ENCODE results near the gene SUN2.

DNA sequence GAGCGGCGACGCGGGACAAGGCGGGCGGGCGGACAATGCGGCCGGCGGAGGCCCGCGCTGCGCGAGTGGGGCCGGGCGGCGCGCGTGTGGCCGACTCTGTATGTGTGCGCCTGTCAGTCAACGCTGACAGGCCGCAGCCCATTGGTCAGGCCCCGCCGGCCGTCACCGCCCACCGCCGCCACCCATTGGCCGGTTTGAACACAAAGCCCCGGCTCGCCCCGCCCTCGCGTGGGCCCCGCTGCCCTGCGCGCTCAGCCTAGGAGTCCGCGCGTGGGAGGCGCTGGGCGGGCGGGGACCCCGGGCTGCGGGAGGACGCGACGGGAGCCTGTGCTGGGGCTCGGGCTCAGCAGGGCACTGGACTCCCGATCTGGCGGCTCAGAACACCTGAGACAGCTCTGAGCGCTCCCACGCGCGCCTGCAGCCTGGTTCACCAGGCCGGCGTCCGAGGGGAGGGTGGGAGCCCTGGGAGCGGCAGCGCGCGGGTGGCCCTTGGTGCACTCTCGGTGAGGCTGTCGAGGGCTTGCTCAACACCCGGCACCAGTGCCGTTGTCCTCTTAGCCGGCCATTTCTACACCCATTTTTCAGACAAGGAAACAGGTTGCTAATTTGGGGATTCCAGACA lies at the start of gene SUN2:
- TF ChIP-seq, protein P1, sequence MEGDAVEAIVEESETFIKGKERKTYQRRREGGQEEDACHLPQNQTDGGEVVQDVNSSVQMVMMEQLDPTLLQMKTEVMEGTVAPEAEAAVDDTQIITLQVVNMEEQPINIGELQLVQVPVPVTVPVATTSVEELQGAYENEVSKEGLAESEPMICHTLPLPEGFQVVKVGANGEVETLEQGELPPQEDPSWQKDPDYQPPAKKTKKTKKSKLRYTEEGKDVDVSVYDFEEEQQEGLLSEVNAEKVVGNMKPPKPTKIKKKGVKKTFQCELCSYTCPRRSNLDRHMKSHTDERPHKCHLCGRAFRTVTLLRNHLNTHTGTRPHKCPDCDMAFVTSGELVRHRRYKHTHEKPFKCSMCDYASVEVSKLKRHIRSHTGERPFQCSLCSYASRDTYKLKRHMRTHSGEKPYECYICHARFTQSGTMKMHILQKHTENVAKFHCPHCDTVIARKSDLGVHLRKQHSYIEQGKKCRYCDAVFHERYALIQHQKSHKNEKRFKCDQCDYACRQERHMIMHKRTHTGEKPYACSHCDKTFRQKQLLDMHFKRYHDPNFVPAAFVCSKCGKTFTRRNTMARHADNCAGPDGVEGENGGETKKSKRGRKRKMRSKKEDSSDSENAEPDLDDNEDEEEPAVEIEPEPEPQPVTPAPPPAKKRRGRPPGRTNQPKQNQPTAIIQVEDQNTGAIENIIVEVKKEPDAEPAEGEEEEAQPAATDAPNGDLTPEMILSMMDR (conservative IDR thresholded peaks at IDR 0.05; ENCODE audit: low read depth, low read length), result no peak
- TF ChIP-seq EZH2 (IDR thresholded peaks at IDR 0.05; ENCODE audit: low read length, unreplicated experiment), result no peak

Data from PC-3 (cell line).